C1 segment of cervical spinal cord (tissue), 14 donors: ENCODE results near the gene PRRG4.
"Not testable (repeated sequence)": the region's sequence is repeated elsewhere in the genome, so short reads cannot be mapped to it uniquely, and the experiment has no call there.

Experiments used
- DNase-seq, 14 donors: peaks; one replicate each; lab custom pipeline; 2025; lab: John Stamatoyannopoulos, UW

Gene PRRG4

GRCh38 chr11:32884770-32885384 is 55.1 kb downstream of the PRRG4 start:
- DNase-seq = no peak

GRCh38 chr11:32885556-32885955 is 55.8 kb downstream of the PRRG4 start:
- DNase-seq = no peak

- DNase-seq = no peak
Measured at GRCh38 chr11:32886180-32886579, 56.5 kb downstream of the PRRG4 start.

- not testable (repeated sequence) for DNase-seq
Measured at GRCh38 chr11:32887707-32888383, 58.1 kb downstream of the PRRG4 start.

GRCh38 chr11:32888384-32888710 is 58.6 kb downstream of the PRRG4 start:
- DNase-seq = not testable (repeated sequence)

- no peak for DNase-seq
Measured at GRCh38 chr11:32888805-32889204, 59.1 kb downstream of the PRRG4 start.

GRCh38 chr11:32890843-32891656 is 61.3 kb downstream of the PRRG4 start:
- no peak for DNase-seq

GRCh38 chr11:32891657-32892354 is 62.1 kb downstream of the PRRG4 start:
- no peak for DNase-seq

GRCh38 chr11:32892355-32893092 is 62.8 kb downstream of the PRRG4 start, which contains the start of gene QSER1:
Gene QSER1, plus strand, starts transcription at chr11:32892811. Its CDS starts 315 bp downstream, at chr11:32893126.
- peak in 13 of 14 donors; percentile 42 to 91 (median 82) for DNase-seq

- DNase-seq = no peak
Measured at GRCh38 chr11:32893093-32893342, 63.3 kb downstream of the PRRG4 start.

- DNase-seq = peak in 12 of 14 donors; percentile 46 to 79 (median 61)
Measured at GRCh38 chr11:32893343-32894148, 63.8 kb downstream of the PRRG4 start.

- DNase-seq = peak in 3 of 14 donors; percentile 20 to 49 (median 25)
Measured at GRCh38 chr11:32894149-32894827, 64.6 kb downstream of the PRRG4 start.

- DNase-seq = no peak
Measured at GRCh38 chr11:32894921-32895320, 65.2 kb downstream of the PRRG4 start.

GRCh38 chr11:32895471-32895870 is 65.7 kb downstream of the PRRG4 start:
- no peak for DNase-seq

GRCh38 chr11:32897103-32897502 is 67.4 kb downstream of the PRRG4 start:
- no peak for DNase-seq

GRCh38 chr11:32899438-32899837 is 69.7 kb downstream of the PRRG4 start:
- DNase-seq = no peak

- no peak for DNase-seq
Measured at GRCh38 chr11:32902089-32902665, 72.5 kb downstream of the PRRG4 start.

GRCh38 chr11:32905028-32905667 is 75.4 kb downstream of the PRRG4 start:
- DNase-seq = no peak
